ENCODE results near the gene CDH10.

DNA sequence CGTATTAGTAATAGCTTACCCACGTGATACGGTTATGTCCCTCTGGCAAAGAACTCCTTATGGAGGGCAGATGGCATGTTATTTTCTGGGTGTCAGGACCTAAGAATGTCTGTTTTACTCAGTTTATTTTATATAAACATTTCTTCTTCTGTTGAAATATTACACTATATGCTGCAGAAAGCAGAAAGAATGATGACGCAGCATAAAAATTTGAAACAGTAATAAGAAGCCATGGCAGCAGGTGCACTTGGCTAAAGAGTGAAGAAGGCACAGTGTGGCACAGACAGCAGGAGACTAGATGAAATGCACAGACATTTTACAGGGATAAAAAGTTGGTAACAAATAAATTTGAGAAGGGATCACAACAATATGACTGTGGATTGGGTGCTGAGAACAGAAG lies 46.3 kb upstream of the CDH10 start:
- TF ChIP-seq, protein P1, sequence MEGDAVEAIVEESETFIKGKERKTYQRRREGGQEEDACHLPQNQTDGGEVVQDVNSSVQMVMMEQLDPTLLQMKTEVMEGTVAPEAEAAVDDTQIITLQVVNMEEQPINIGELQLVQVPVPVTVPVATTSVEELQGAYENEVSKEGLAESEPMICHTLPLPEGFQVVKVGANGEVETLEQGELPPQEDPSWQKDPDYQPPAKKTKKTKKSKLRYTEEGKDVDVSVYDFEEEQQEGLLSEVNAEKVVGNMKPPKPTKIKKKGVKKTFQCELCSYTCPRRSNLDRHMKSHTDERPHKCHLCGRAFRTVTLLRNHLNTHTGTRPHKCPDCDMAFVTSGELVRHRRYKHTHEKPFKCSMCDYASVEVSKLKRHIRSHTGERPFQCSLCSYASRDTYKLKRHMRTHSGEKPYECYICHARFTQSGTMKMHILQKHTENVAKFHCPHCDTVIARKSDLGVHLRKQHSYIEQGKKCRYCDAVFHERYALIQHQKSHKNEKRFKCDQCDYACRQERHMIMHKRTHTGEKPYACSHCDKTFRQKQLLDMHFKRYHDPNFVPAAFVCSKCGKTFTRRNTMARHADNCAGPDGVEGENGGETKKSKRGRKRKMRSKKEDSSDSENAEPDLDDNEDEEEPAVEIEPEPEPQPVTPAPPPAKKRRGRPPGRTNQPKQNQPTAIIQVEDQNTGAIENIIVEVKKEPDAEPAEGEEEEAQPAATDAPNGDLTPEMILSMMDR (IDR thresholded peaks at IDR 0.05 in 4 of 5, conservative IDR thresholded peaks at IDR 0.05 in 1 of 5), result no peak
- TF ChIP-seq POLR2A (IDR thresholded peaks at IDR 0.05), result no peak
